ENCODE results near the gene KDM7A.

GRCh38 chr7:140219672-140220524 is 43.1 kb upstream of the KDM7A start:
- TF ChIP-seq ESRRG (CRISPR knock-in tag; IDR thresholded peaks at IDR 0.05) = no peak
- TF ChIP-seq ZFP30 (CRISPR knock-in tag; IDR thresholded peaks at IDR 0.05) = no peak
- TF ChIP-seq PPARA (CRISPR knock-in tag; IDR thresholded peaks at IDR 0.05; ENCODE audit: borderline replicate concordance) = no peak
- TF ChIP-seq CSDC2 (CRISPR knock-in tag; IDR thresholded peaks at IDR 0.05) = no peak
- no peak for TF ChIP-seq ZC3H10 (CRISPR knock-in tag; IDR thresholded peaks at IDR 0.05)
- TF ChIP-seq ARNTL (CRISPR knock-in tag; IDR thresholded peaks at IDR 0.05; ENCODE audit: borderline replicate concordance, low read depth) = no peak

Measured in SK-N-SH treated with all-trans-retinoic acid at 6 μM for 48 hours (cell line).